ENCODE results near the gene RP2.

RP2 gene

DNA sequence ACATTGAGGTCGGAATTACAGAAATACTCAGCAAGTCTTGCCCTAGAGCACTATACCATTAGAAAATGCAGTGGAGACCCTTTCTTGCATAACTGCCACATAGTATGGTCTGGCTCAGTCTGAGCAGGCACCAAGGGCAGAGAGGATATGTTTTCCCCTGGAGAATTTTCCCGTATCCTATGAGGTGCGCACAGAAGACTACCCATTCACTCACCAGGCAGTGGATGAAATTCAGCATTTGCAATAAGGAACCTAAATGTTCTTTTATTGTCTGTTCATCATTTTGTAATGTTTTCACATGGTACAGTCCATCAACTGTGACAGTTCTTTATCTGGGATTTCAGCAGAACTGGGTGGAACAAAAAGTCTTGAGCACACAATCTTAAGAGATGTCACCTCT, 90.9 kb downstream of the RP2 start:
- no peak for DNase-seq

DNA sequence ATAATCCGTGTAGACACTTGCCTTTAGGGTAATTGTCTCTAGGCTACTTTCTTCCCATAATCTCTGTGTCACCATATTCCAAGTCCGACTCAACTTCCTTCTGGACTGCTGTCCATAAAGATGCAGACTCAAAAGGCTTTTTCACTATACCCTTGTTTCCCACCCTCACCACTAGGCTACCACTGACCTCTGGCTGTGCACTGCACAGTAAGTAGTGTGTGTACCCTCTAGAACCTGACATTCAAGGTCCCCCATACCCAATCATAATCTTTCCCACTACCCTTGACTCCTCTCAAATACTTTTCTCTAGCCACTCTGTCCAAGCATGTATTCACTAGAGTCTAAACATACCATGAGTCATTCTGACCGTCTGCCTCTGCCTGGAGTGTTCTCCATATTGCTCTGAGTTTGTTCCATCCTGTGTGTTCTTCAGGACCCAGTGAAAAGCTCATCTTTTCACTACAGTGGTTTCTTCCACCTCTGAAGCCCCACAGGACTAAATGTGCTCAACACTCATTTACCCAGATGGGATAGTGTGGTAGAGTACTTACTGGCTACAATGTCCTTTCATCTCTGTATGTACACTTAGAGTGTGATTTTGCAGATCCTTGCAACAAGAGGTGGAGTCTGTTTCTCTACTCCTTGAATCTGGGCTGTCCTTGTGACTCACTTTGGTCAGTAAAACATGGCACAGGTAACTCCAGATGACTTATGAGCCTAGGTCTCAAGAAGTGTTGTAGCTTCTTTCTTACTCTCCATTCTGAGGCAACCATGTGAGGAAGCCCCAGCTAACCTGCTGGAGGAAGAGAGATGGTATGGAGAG, 92.8 kb downstream of the RP2 start:
- no peak for DNase-seq
